HepG2 (cell line): ENCODE results near the gene LRRTM2. TPM values are rescaled to one million over a fixed set of nuclear protein-coding genes. Genes with fewer than 3 reads are reported as not detected.

Source experiments
- ATAC-seq: fragments of 200-7000 bp; cut with Tn5 transposase; 3 replicates; pipeline ENCODE4 v1.9.1; 2020; ENCODE audit warnings: mild to moderate bottlenecking, moderate library complexity
- BruUV-seq: library from RNA; stranded (reverse); fragments of 400-500 nt; replicated peaks from 2 replicates; lab custom pipeline; 2021; lab: Mats Ljungman, UMichigan
- CTCF ChIA-PET: fragments of 300-600 bp; formaldehyde crosslinking; extraction: SDS; loops from one replicate; lab custom pipeline; 2021; ENCODE audit warnings: low total read pairs, inconsistent platforms, low intra/inter-chr PET ratio; lab: Yijun Ruan, JAX
- POLR2A ChIA-PET: fragments of 350-600 bp; sonication (Branson Sonifier 250); formaldehyde crosslinking; loops from one replicate; lab custom pipeline; 2020; ENCODE audit warnings: antibody characterized with exemption, inconsistent platforms; lab: Yijun Ruan, JAX
- DNase-seq: peaks from one replicate; pipeline ENCODE4 v3.0.0-alpha.2; 2015; ENCODE audit warnings: low spot score
- FAIRE-seq: peaks from 3 replicates; lab custom pipeline; 2011; peaks lifted over from hg19 to GRCh38; lab: Jason Lieb, UNC
- H2AFZ ChIP-seq: one replicate; pipeline ENCODE4 v1.6.1; 2011; ENCODE audit warnings: low read length, inconsistent platforms
- H3K27ac ChIP-seq: fragments of 300-600 bp; 3 replicates; pipeline ENCODE4 v1.8.0; 2011; ENCODE audit warnings: mixed run types, mild to moderate bottlenecking, mixed read lengths, low read length, inconsistent platforms; ENCODE audit not compliant: insufficient read depth; ENCODE audit errors: extremely low read length
- H3K27me3 ChIP-seq, 2 experiments: fragments of 200-600 bp in 1 of 2; 2 replicates in 1 of 2; 3 replicates in 1 of 2; pipeline versions ENCODE4 v1.6.0 to v1.8.0; 2011; ENCODE audit warnings: low read length in 2 of 2, mild to moderate bottlenecking in 2 of 2, moderate library complexity in 2 of 2, inconsistent platforms in 1 of 2; ENCODE audit not compliant: insufficient read depth in 2 of 2, control insufficient read depth in 1 of 2
- H3K36me3 ChIP-seq, 2 experiments: fragments of 200-600 bp in 1 of 2; replicated peaks in 1 of 2; 2 replicates in 1 of 2; 3 replicates in 1 of 2; pipeline versions ENCODE4 v1.5.1 to v1.8.0; 2011; ENCODE audit warnings: low read length in 2 of 2, inconsistent platforms in 1 of 2; ENCODE audit not compliant: insufficient read depth in 2 of 2, control insufficient read depth in 1 of 2
- H3K4me1 ChIP-seq: 2 replicates; pipeline ENCODE4 v1.5.1; 2012; ENCODE audit warnings: low read length, inconsistent platforms; ENCODE audit not compliant: insufficient read depth
- H3K4me2 ChIP-seq: 2 replicates; pipeline ENCODE4 v1.6.0; 2011; ENCODE audit warnings: low read depth, low read length, inconsistent platforms
- H3K4me3 ChIP-seq, 3 experiments: fragments of 200-600 bp in 1 of 3; sonication (generic), shearing (Covaris generic) in 1 of 3; replicated peaks in 1 of 3; 2 replicates each; pipeline ENCODE4 v1.5.1; 2011 to 2016; ENCODE audit warnings: low read length in 3 of 3, inconsistent platforms in 2 of 3, low read depth in 2 of 3, mild to moderate bottlenecking in 2 of 3, control low read depth in 1 of 3, mixed read lengths in 1 of 3; ENCODE audit not compliant: insufficient read depth in 1 of 3
- H3K79me2 ChIP-seq: one replicate; pipeline ENCODE4 v1.6.1; 2011; ENCODE audit warnings: low read length, inconsistent platforms; ENCODE audit not compliant: insufficient read depth
- H3K9ac ChIP-seq: 2 replicates; pipeline ENCODE4 v1.6.0; 2011; ENCODE audit warnings: mild to moderate bottlenecking, low read depth, low read length, inconsistent platforms; ENCODE audit not compliant: insufficient read depth
- H3K9me3 ChIP-seq: 2 replicates; pipeline ENCODE4 v1.5.1; 2012; ENCODE audit warnings: mild to moderate bottlenecking, low read length
- H4K20me1 ChIP-seq: 2 replicates; pipeline ENCODE4 v1.6.0; 2011; ENCODE audit warnings: inconsistent platforms, mild to moderate bottlenecking, low read length, moderate library complexity; ENCODE audit not compliant: insufficient read depth
- GPBP1L1 ChIP-seq: sonication (generic); formaldehyde crosslinking; IDR thresholded peaks from 2 replicates; pipeline ENCODE4 v1.5.0; 2020; ENCODE audit warnings: mild to moderate bottlenecking, missing genetic modification reagents
- SMAD3 ChIP-seq: sonication (generic); formaldehyde crosslinking; IDR thresholded peaks from 2 replicates; pipeline ENCODE4 v1.4.0; 2020; ENCODE audit warnings: missing genetic modification reagents
- ZNF275 ChIP-seq: sonication (generic); formaldehyde crosslinking; IDR thresholded peaks from 2 replicates; pipeline ENCODE4 v1.8.0; 2022; ENCODE audit warnings: missing genetic modification reagents, mild to moderate bottlenecking, inconsistent platforms, borderline replicate concordance
- ZNF296 ChIP-seq: sonication (generic); formaldehyde crosslinking; conservative IDR thresholded peaks from 2 replicates; pipeline ENCODE4 v1.5.0; 2020; ENCODE audit warnings: mild to moderate bottlenecking, missing genetic modification reagents
- ZNF550 ChIP-seq: sonication (generic); formaldehyde crosslinking; IDR thresholded peaks from 2 replicates; pipeline ENCODE4 v1.4.0; 2020; ENCODE audit warnings: mild to moderate bottlenecking, missing genetic modification reagents, borderline replicate concordance
- ZNF558 ChIP-seq: sonication (generic); formaldehyde crosslinking; IDR thresholded peaks from 2 replicates; pipeline ENCODE4 v1.9.0; 2022; ENCODE audit warnings: mild to moderate bottlenecking, missing genetic modification reagents, borderline replicate concordance
- ZNF704 ChIP-seq: sonication (generic); formaldehyde crosslinking; IDR thresholded peaks from 2 replicates; pipeline ENCODE4 v1.8.1; 2023; ENCODE audit warnings: mild to moderate bottlenecking, inconsistent platforms, moderate library complexity, missing genetic modification reagents, borderline replicate concordance
- in situ Hi-C: cut with HindIII; loops from 2 replicates; pipeline ENCODE4 v1.10.0; 2017; ENCODE audit warnings: low pct_unique_long_range_greater_than_20kb; ENCODE audit not compliant: extremely low pct_ligation_motif_present
- intact Hi-C: fragments of 100-400 bp; cut with micrococcal nuclease; formaldehyde crosslinking; loops from one replicate; pipeline ENCODE4 v1.10.0; 2022; ENCODE audit not compliant: unreplicated experiment
- polyA plus RNA-seq, 8 experiments: library from polyadenylated mRNA; depleted of rRNA in 3 of 8; stranded (reverse) in 7 of 8; unstranded in 1 of 8; fragments of >200 nt; fragmentation: Illumina TruSeq in 4 of 8; extraction: Trizol in 4 of 8; gene quantifications; 2 replicates each; pipeline versions ENCODE4 v1.2.1 to v1.2.3, GENCODE V29; 2011 to 2016; ENCODE audit warnings: low read depth in 4 of 8, missing spikeins in 1 of 8, mixed read lengths in 1 of 8; ENCODE audit not compliant: insufficient read depth in 1 of 8
- total RNA-seq, 5 experiments: library from RNA; depleted of rRNA; stranded (reverse); fragments of >200 nt; fragmentation: Illumina TruSeq; extraction: Trizol; gene quantifications; 2 replicates each; pipeline ENCODE4 v1.2.3, GENCODE V29; 2016; ENCODE audit warnings: low read depth in 1 of 5

The LRRTM2 gene
- total and polyA plus RNA-seq, 2 of the 13 experiments (the other 11 are each of a cell fraction or from before 2014, with no cell fraction given): not detected

GRCh38 chr5:138911441-138911840 lies 36.3 kb upstream of the LRRTM2 start:
- no TSS peak for BruUV-seq
- intact Hi-C loops (no loop called here), in situ Hi-C loops (no loop called here)
- no peaks in the 10 kb centered on the region for H3K4me1 ChIP-seq
- POLR2A ChIA-PET: no interaction called here
- no peaks in the 10 kb centered on the region for H3K79me2 ChIP-seq
- no peak overlapping the region for H2AFZ ChIP-seq
- DNase-seq: no peak
- no peaks in the 10 kb centered on the region; a peak in 1 of 5 replicates for H3K27me3 ChIP-seq
- no peak overlapping the region for H3K27ac ChIP-seq
- ATAC-seq: no peak
- no peak overlapping the region for H3K9ac ChIP-seq
- FAIRE-seq: no peak
- TF ChIP-seq ZNF296: no peak
- TF ChIP-seq ZNF275 (CRISPR knock-in tag): no peak
- TF ChIP-seq ZNF704 (CRISPR knock-in tag): no peak
- no peak for TF ChIP-seq SMAD3 (CRISPR knock-in tag)
- TF ChIP-seq GPBP1L1 (CRISPR knock-in tag): no peak
- no peak for TF ChIP-seq ZNF550 (CRISPR knock-in tag)
- TF ChIP-seq ZNF558 (CRISPR knock-in tag): no peak
- TF ChIP-seq, all 625 proteins: peak for 0
- Histone ChIP-seq H3K4me3 (no peak overlapping the region), H3K9me3 (no peaks in the 10 kb centered on the region), H3K4me2 (no peak overlapping the region), H3K36me3 (peaks cover 4 to 57% of the 10 kb centered on the region in 2 experiments; a peak in 3 of 5 replicates), H4K20me1 (no peaks in the 10 kb centered on the region)
- CTCF ChIA-PET: no interaction called here
